Parathyroid adenoma (tissue), 2 donors: ENCODE data around the gene ISY1.

Experiments used
- H2AFZ ChIP-seq: fragments of 300-600 bp; sonication (generic); one replicate; pipeline ENCODE4 v1.7.0; 2017; ENCODE audit warnings: antibody characterized with exemption, mild to moderate bottlenecking
- H3K27ac ChIP-seq: fragments of 300-600 bp; sonication (generic); one replicate; pipeline ENCODE4 v1.7.0; 2017
- H3K27me3 ChIP-seq: fragments of 300-600 bp; sonication (generic); one replicate; pipeline ENCODE4 v1.7.0; 2017; ENCODE audit warnings: low read length; ENCODE audit not compliant: control insufficient read depth, insufficient read depth
- H3K36me3 ChIP-seq: fragments of 300-600 bp; sonication (generic); one replicate; pipeline ENCODE4 v1.7.0; 2017; ENCODE audit warnings: low read length; ENCODE audit not compliant: control insufficient read depth, insufficient read depth
- H3K4me1 ChIP-seq: fragments of 300-600 bp; sonication (generic); one replicate; pipeline ENCODE4 v1.7.0; 2017; ENCODE audit warnings: control low read depth
- H3K4me2 ChIP-seq: fragments of 300-600 bp; sonication (generic); one replicate; pipeline ENCODE4 v1.7.0; 2017; ENCODE audit warnings: low read length
- H3K4me3 ChIP-seq: fragments of 300-600 bp; sonication (generic); one replicate; pipeline ENCODE4 v1.7.0; 2017; ENCODE audit warnings: low read depth, low read length
- H3K79me2 ChIP-seq: fragments of 300-600 bp; sonication (generic); one replicate; pipeline ENCODE4 v1.7.0; 2017; ENCODE audit warnings: control low read depth
- H3K9ac ChIP-seq: fragments of 300-600 bp; sonication (generic); one replicate; pipeline ENCODE4 v1.7.0; 2017; ENCODE audit warnings: mild to moderate bottlenecking
- H3K9me3 ChIP-seq: fragments of 300-600 bp; sonication (generic); one replicate; pipeline ENCODE4 v1.7.0; 2017; ENCODE audit warnings: low read length; ENCODE audit not compliant: control insufficient read depth
- TF ChIP-seq, protein P1 (sequence below): fragments of 300-600 bp; sonication (generic); IDR thresholded peaks from one replicate; pipeline ENCODE4 v1.7.0; 2017; ENCODE audit warnings: antibody characterized with exemption, mild to moderate bottlenecking
- donor health status: primary hyperparathyroidism.

ISY1 gene

DNA sequence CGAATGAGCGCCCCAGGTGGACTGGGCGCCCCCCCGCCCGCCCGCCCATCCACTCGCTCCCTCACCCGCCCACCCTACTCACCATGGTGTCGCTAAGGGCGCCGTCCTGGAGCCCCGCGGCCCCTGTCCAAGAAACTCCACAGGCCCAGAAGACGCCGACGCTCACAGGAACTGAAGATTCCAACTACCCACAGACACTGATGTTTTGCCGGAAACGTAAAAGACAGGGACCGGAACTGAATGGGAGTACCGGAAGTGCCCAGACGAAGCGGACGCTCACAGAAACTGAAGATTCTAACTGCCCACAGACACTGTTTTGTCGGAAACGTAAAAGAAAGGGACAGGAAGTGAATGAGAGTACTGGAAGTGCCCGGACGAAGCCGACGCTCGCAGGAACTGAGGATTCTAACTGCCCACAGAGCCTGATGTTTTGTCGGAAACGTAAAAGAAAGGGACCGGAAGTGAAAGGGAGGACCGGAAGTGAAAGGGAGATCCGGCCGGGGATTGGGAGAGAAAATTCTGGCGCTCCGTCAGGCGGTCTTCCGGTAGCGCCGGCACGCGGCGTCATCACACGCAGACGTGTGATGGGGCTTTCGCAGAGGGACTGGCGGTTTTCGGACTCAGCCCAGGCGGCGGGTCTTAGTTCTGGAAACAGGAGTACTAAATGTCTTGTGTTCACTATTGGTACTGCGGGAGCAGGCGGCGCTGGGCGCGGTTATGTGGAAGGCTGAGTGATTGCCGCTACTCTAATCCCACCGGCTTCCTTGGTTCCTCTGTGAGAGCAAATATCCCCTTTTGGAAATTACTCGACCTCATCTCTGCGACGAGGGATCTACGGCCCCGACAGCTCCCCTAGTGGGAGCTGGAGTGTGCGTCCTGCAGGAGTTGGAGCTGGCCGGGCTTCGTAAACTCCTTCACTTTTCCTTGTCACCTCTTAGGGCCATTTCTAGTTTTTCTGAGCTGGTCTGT is at the start of gene ISY1:
TSS of gene ISY1 (minus strand) at position 173 of the 969 bp plus-strand sequence. CDS start at position 85, 88 bp downstream.
- H3K4me2 ChIP-seq: peak within 1 kb of the TSS; percentile 96
- TF ChIP-seq, protein P1, sequence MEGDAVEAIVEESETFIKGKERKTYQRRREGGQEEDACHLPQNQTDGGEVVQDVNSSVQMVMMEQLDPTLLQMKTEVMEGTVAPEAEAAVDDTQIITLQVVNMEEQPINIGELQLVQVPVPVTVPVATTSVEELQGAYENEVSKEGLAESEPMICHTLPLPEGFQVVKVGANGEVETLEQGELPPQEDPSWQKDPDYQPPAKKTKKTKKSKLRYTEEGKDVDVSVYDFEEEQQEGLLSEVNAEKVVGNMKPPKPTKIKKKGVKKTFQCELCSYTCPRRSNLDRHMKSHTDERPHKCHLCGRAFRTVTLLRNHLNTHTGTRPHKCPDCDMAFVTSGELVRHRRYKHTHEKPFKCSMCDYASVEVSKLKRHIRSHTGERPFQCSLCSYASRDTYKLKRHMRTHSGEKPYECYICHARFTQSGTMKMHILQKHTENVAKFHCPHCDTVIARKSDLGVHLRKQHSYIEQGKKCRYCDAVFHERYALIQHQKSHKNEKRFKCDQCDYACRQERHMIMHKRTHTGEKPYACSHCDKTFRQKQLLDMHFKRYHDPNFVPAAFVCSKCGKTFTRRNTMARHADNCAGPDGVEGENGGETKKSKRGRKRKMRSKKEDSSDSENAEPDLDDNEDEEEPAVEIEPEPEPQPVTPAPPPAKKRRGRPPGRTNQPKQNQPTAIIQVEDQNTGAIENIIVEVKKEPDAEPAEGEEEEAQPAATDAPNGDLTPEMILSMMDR: peak; percentile 64
- peak within 1 kb of the TSS; percentile 33 for H3K9ac ChIP-seq
- peaks cover 9% of the 10 kb centered on the region for H3K4me1 ChIP-seq
- peak within 1 kb of the TSS; percentile 91 for H2AFZ ChIP-seq
- peak within 1 kb of the TSS; percentile 93 for H3K27ac ChIP-seq
- peaks cover 15% of the 10 kb centered on the region for H3K79me2 ChIP-seq
- H3K27me3 ChIP-seq: no peaks in the 10 kb centered on the region
- peak within 1 kb of the TSS; percentile 78 for H3K4me3 ChIP-seq
- no peaks in the 10 kb centered on the region for H3K36me3 ChIP-seq
- no peaks in the 10 kb centered on the region for H3K9me3 ChIP-seq

DNA sequence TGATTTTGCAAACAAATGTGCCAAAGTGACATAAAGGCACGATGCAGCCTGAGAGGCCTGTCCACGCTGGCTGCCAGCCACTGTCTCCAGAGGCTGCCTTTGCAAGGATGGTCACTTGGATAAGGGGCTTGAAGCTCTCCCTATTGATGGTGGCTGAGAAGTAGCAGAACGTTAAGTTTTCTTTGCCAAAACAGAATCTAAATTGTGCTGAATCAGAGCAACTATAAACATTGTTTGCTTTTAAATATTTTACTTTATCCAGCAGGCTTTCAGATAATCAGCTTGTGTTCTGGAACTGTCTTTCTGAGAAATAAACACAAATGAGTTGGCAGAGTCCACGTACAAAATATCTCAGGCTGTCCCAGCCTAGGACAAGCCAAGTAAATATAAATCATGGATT is 46.6 kb upstream of the ISY1 start:
- TF ChIP-seq, protein P1: no peak
- Histone ChIP-seq H2AFZ (no peak overlapping the region), H3K79me2 (no peaks in the 10 kb centered on the region), H3K36me3 (no peaks in the 10 kb centered on the region), H3K4me1 (no peaks in the 10 kb centered on the region), H3K4me3 (no peak overlapping the region), H3K9me3 (no peaks in the 10 kb centered on the region), H3K27ac (no peak overlapping the region), H3K27me3 (no peaks in the 10 kb centered on the region), H3K4me2 (no peak overlapping the region), H3K9ac (no peak overlapping the region)

DNA sequence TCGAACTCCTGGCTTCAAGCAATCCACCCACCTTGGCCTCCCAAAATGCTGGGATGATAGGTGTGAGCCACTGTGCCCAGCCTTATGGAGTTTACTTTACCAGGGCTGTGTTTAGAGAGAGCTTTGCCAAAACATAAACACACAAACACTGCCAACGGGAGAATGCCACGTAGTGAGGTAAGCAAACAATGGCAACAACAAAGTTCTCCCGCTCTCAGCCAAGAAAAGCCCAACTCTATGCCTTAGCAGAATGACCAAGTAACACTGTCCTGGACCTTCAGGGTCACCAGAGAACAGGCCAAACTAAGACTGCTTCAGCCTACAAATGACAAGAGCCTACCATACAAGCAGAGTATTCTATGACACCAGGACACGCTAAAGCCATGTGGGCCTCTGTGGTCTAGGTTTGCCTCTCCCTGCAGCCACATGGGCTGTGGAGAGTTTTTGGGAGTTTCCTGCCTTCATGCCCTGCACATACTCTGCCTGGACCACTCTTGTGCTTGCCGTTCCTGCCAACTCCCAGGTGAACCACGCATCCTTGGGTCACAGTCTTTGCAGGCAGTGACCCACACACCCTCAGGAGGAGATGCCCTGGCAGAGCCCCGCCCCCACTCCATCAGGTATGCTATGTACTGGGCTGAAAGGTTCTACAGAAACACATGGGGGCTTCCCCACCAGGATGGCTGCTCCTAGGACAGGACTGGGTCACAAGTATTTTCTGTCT is 44.4 kb upstream of the ISY1 start:
- Histone ChIP-seq H3K36me3 (no peaks in the 10 kb centered on the region), H3K9ac (no peak overlapping the region), H2AFZ (no peak overlapping the region), H3K4me2 (no peak overlapping the region), H3K9me3 (no peaks in the 10 kb centered on the region), H3K27me3 (no peaks in the 10 kb centered on the region), H3K4me3 (no peak overlapping the region), H3K27ac (no peak overlapping the region), H3K79me2 (no peaks in the 10 kb centered on the region), H3K4me1 (no peaks in the 10 kb centered on the region)
- TF ChIP-seq, protein P1: no peak

DNA sequence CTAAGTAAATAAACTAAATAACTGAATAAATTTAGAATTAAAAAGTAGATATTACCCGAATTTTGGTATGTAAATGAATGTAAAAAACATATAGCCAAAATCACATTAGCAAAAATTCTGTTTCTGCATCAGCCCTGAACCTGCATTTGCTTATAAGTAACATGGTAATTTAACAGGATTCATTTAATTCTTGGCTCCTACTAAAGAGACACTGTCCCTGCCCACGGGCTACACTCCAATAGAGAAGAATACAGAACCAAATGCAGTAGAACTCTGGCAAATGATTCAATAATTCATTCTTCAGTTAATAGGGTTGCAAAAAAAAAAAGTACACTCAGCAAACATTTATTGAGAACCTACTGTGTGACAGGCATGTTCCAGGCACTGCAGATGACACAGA is 43.6 kb upstream of the ISY1 start:
- Histone ChIP-seq H3K9me3 (no peaks in the 10 kb centered on the region), H3K27me3 (no peaks in the 10 kb centered on the region), H3K4me1 (no peaks in the 10 kb centered on the region), H3K36me3 (no peaks in the 10 kb centered on the region), H3K4me3 (no peak overlapping the region), H3K27ac (no peak overlapping the region), H2AFZ (no peak overlapping the region), H3K9ac (no peak overlapping the region), H3K4me2 (no peak overlapping the region), H3K79me2 (no peaks in the 10 kb centered on the region)
- TF ChIP-seq, protein P1: no peak
